Measurements from ENCODE around the gene ZNF593OS.

GRCh38 chr1:26130695-26131094 is 40.9 kb downstream of the ZNF593OS start:
- no peak for TF ChIP-seq CTCF (IDR thresholded peaks at IDR 0.05 in 4 of 5, conservative IDR thresholded peaks at IDR 0.05 in 1 of 5)
- TF ChIP-seq POLR2A (IDR thresholded peaks at IDR 0.05): no peak
